Panc1 (cell line): ENCODE results near the gene PTTG1IP.

ENCODE experiments used
- CTCF ChIP-seq: fragments of 450-650 bp; IDR thresholded peaks from 2 replicates; pipeline ENCODE4 v1.5.1; 2017; ENCODE audit warnings: mild to moderate bottlenecking
- POLR2AphosphoS5 ChIP-seq: IDR thresholded peaks from 2 replicates; pipeline ENCODE4 v1.6.1; 2012; ENCODE audit warnings: mild to moderate bottlenecking, low read depth, low read length, moderate library complexity
- REST ChIP-seq, 2 experiments: IDR thresholded peaks; 2 replicates each; pipeline ENCODE4 v1.6.1; 2011 to 2012; ENCODE audit warnings: low read depth in 2 of 2, control low read depth in 1 of 2, low read length in 1 of 2, mild to moderate bottlenecking in 1 of 2, moderate library complexity in 1 of 2; ENCODE audit not compliant: insufficient read depth in 1 of 2

- TF ChIP-seq CTCF (no peak), POLR2AphosphoS5 (no peak), REST (IDR thresholded peaks at IDR 0.05; ENCODE audit: insufficient read depth in 1 of 2, low read depth in 2 of 2, low read length in 1 of 2) (no peak)
Observed at GRCh38 chr21:44803651-44804050, 69.8 kb downstream of the PTTG1IP start.
